H1 (cell line): Measurements from ENCODE around the gene FBXW8. TPM values are rescaled to one million over a fixed set of nuclear protein-coding genes. Genes with fewer than 3 reads are reported as not detected.

Experiments used
- CTCF ChIA-PET: fragments of 300-600 bp; sonication (Branson Sonifier 250); formaldehyde crosslinking; loops from one replicate; lab custom pipeline; 2021; ENCODE audit not compliant: partially characterized antibody; lab: Charles Lee
- POLR2A ChIA-PET: fragments of 300-600 bp; sonication (Branson Sonifier 250); formaldehyde crosslinking; loops from one replicate; lab custom pipeline; 2021; ENCODE audit warnings: inconsistent platforms; ENCODE audit not compliant: partially characterized antibody; lab: Charles Lee
- DNase-seq, 2 experiments: peaks; one replicate each; pipeline versions ENCODE4 v3.0.0 to v3.0.0-alpha.2; 2010 to 2022; ENCODE audit warnings: low spot score in 2 of 2, low read depth in 1 of 2, mixed read lengths in 1 of 2
- FAIRE-seq: peaks from 2 replicates; lab custom pipeline; 2011; peaks lifted over from hg19 to GRCh38; lab: Jason Lieb, UNC
- H2AFZ ChIP-seq: 2 replicates; pipeline ENCODE4 v1.8.1; 2012; ENCODE audit warnings: low read length, inconsistent platforms
- H2AK5ac ChIP-seq: 2 replicates; pipeline ENCODE4 v1.6.1; 2013; ENCODE audit warnings: low read depth, low read length
- H2BK120ac ChIP-seq: replicated peaks from 2 replicates; pipeline ENCODE3; 2013; ENCODE audit warnings: low read depth, low read length, inconsistent platforms
- H2BK12ac ChIP-seq: 2 replicates; pipeline ENCODE4 v1.6.1; 2013; ENCODE audit warnings: low read depth, low read length
- H2BK15ac ChIP-seq: 2 replicates; pipeline ENCODE4 v1.6.1; 2013; ENCODE audit warnings: low read length
- H2BK20ac ChIP-seq: 2 replicates; pipeline ENCODE4 v1.6.1; 2013; ENCODE audit warnings: low read length
- H2BK5ac ChIP-seq: 2 replicates; pipeline ENCODE4 v1.6.1; 2013; ENCODE audit warnings: low read depth, low read length
- H3K14ac ChIP-seq: 2 replicates; pipeline ENCODE4 v1.6.1; 2013; ENCODE audit warnings: inconsistent platforms; ENCODE audit not compliant: insufficient read length
- H3K18ac ChIP-seq: 2 replicates; pipeline ENCODE4 v1.6.1; 2013; ENCODE audit warnings: low read length; ENCODE audit errors: extremely low read depth
- H3K23ac ChIP-seq: 2 replicates; pipeline ENCODE4 v1.6.1; 2013; ENCODE audit warnings: inconsistent platforms; ENCODE audit not compliant: insufficient read length
- H3K23me2 ChIP-seq: 2 replicates; pipeline ENCODE4 v1.6.1; 2013; ENCODE audit warnings: low read depth, low read length
- H3K27ac ChIP-seq: 2 replicates; pipeline ENCODE4 v1.6.1; 2011; ENCODE audit warnings: low read depth, low read length, inconsistent platforms
- H3K27me3 ChIP-seq, 4 experiments: replicated peaks in 1 of 4; 1 replicate in 1 of 4; 2 replicates in 3 of 4; pipeline versions ENCODE4 v1.6.1 to v1.8.1; 2011 to 2013; ENCODE audit warnings: low read length in 3 of 4, mild to moderate bottlenecking in 3 of 4, inconsistent platforms in 2 of 4, mixed read lengths in 2 of 4, moderate library complexity in 1 of 4; ENCODE audit not compliant: control insufficient read depth in 3 of 4, insufficient read depth in 3 of 4; ENCODE audit errors: extremely low read depth in 1 of 4
- H3K36me3 ChIP-seq, 4 experiments: 2 replicates each; pipeline versions ENCODE4 v1.6.1 to v1.8.1; 2011 to 2013; ENCODE audit warnings: mild to moderate bottlenecking in 4 of 4, low read length in 3 of 4, moderate library complexity in 2 of 4, control low read depth in 1 of 4, inconsistent platforms in 1 of 4; ENCODE audit not compliant: insufficient read depth in 4 of 4, control insufficient read depth in 2 of 4
- H3K4ac ChIP-seq: replicated peaks from 2 replicates; pipeline ENCODE3; 2013; ENCODE audit warnings: low read length, low read depth, mixed read lengths, inconsistent platforms; ENCODE audit not compliant: insufficient read length
- H3K4me1 ChIP-seq, 4 experiments: replicated peaks in 1 of 4; 1 replicate in 1 of 4; 2 replicates in 3 of 4; pipeline versions ENCODE4 v1.6.1 to v1.8.1; 2011 to 2013; ENCODE audit warnings: low read length in 3 of 4, inconsistent platforms in 2 of 4, mixed read lengths in 1 of 4; ENCODE audit not compliant: insufficient read depth in 4 of 4, control insufficient read depth in 3 of 4
- H3K4me2 ChIP-seq, 2 experiments: 2 replicates each; pipeline versions ENCODE4 v1.6.1 to v1.8.1; 2011 to 2013; ENCODE audit warnings: low read depth in 2 of 2, low read length in 2 of 2, control low read depth in 1 of 2, inconsistent platforms in 1 of 2, mild to moderate bottlenecking in 1 of 2; ENCODE audit not compliant: insufficient read depth in 1 of 2
- H3K4me3 ChIP-seq, 4 experiments: fragments of 200-600, 300-600 bp in 1 of 4; sonication (generic), shearing (Covaris generic), sonication (Bioruptor Twin) in 1 of 4; 2 replicates each; pipeline versions ENCODE4 v1.5.1 to v1.8.1; 2011 to 2016; ENCODE audit warnings: low read length in 4 of 4, low read depth in 3 of 4, control low read depth in 2 of 4, inconsistent platforms in 2 of 4, mild to moderate bottlenecking in 2 of 4, mixed read lengths in 1 of 4, moderate library complexity in 1 of 4; ENCODE audit not compliant: insufficient read depth in 2 of 4; ENCODE audit errors: extremely low read depth in 1 of 4
- H3K56ac ChIP-seq: replicated peaks from 2 replicates; pipeline ENCODE3; 2013; ENCODE audit warnings: low read depth, mild to moderate bottlenecking, mixed read lengths, low read length, inconsistent platforms; ENCODE audit not compliant: insufficient read length
- H3K79me1 ChIP-seq: 2 replicates; pipeline ENCODE4 v1.6.1; 2013; ENCODE audit warnings: low read depth, low read length, control low read depth
- H3K79me2 ChIP-seq, 2 experiments: 2 replicates each; pipeline versions ENCODE4 v1.6.1 to v1.8.1; 2012 to 2013; ENCODE audit warnings: low read length in 2 of 2, mild to moderate bottlenecking in 2 of 2, inconsistent platforms in 1 of 2; ENCODE audit not compliant: insufficient read depth in 2 of 2, control insufficient read depth in 1 of 2
- H3K9ac ChIP-seq, 4 experiments: replicated peaks in 1 of 4; 1 replicate in 1 of 4; 2 replicates in 3 of 4; pipeline versions ENCODE4 v1.6.1 to v1.8.1; 2011 to 2013; ENCODE audit warnings: low read depth in 3 of 4, low read length in 3 of 4, control low read depth in 2 of 4, mild to moderate bottlenecking in 2 of 4, moderate library complexity in 2 of 4, inconsistent platforms in 1 of 4; ENCODE audit errors: extremely low read depth in 1 of 4
- H3K9me3 ChIP-seq, 2 experiments: 2 replicates each; pipeline versions ENCODE4 v1.6.1 to v1.8.1; 2012 to 2013; ENCODE audit warnings: mild to moderate bottlenecking in 2 of 2, moderate library complexity in 2 of 2, control low read depth in 1 of 2, inconsistent platforms in 1 of 2, low read depth in 1 of 2, low read length in 1 of 2, mixed read lengths in 1 of 2; ENCODE audit not compliant: insufficient read depth in 2 of 2
- H4K20me1 ChIP-seq, 2 experiments: replicated peaks in 1 of 2; 2 replicates each; pipeline versions ENCODE3 to v1.8.1; 2011 to 2013; ENCODE audit warnings: inconsistent platforms in 2 of 2, low read length in 2 of 2, mild to moderate bottlenecking in 1 of 2; ENCODE audit not compliant: insufficient read depth in 2 of 2, control insufficient read depth in 1 of 2
- H4K5ac ChIP-seq: 2 replicates; pipeline ENCODE4 v1.6.1; 2013; ENCODE audit warnings: low read length, low read depth, mixed read lengths, inconsistent platforms; ENCODE audit not compliant: insufficient read length
- H4K8ac ChIP-seq: 2 replicates; pipeline ENCODE4 v1.8.0; 2013; ENCODE audit warnings: mild to moderate bottlenecking, moderate library complexity, low read length, inconsistent platforms; ENCODE audit not compliant: insufficient read depth; ENCODE audit errors: extremely low read depth
- H4K91ac ChIP-seq: replicated peaks from 2 replicates; pipeline ENCODE3; 2013; ENCODE audit warnings: low read length, mixed read lengths, inconsistent platforms; ENCODE audit not compliant: insufficient read length
- BACH1 ChIP-seq: IDR thresholded peaks from 2 replicates; pipeline ENCODE4 v1.6.1; 2012; ENCODE audit warnings: low read length, improper control_type of control experiment
- BRCA1 ChIP-seq: IDR thresholded peaks from 2 replicates; pipeline ENCODE4 v1.6.1; 2012; ENCODE audit warnings: low read depth, low read length, improper control_type of control experiment
- GABPA ChIP-seq: IDR thresholded peaks from 2 replicates; pipeline ENCODE4 v1.6.1; 2011; ENCODE audit warnings: mild to moderate bottlenecking, low read length, moderate library complexity, borderline replicate concordance; ENCODE audit not compliant: insufficient read depth
- GTF2F1 ChIP-seq: IDR thresholded peaks from 2 replicates; pipeline ENCODE4 v1.6.1; 2012; ENCODE audit warnings: low read depth, low read length, improper control_type of control experiment, borderline replicate concordance
- HDAC2 ChIP-seq, 2 experiments: fragments of 300-600 bp in 1 of 2; sonication (generic) in 1 of 2; IDR thresholded peaks; 2 replicates each; pipeline ENCODE4 v1.6.1; 2011 to 2012; ENCODE audit warnings: low read depth in 2 of 2, low read length in 2 of 2, mild to moderate bottlenecking in 2 of 2, moderate library complexity in 2 of 2, borderline replicate concordance in 1 of 2, inconsistent platforms in 1 of 2
- KDM5A ChIP-seq: fragments of 200-600 bp; IDR thresholded peaks from 2 replicates; pipeline ENCODE4 v1.7.1; 2012; ENCODE audit warnings: mild to moderate bottlenecking, low read length, inconsistent platforms, mixed read lengths
- MAX ChIP-seq: IDR thresholded peaks from 2 replicates; pipeline ENCODE4 v1.6.1; 2012; ENCODE audit warnings: inconsistent platforms
- RAD21 ChIP-seq, 2 experiments: IDR thresholded peaks in 1 of 2; conservative IDR thresholded peaks in 1 of 2; 2 replicates each; pipeline ENCODE4 v1.6.1; 2011; ENCODE audit warnings: low read depth in 2 of 2, low read length in 2 of 2, improper control_type of control experiment in 1 of 2, inconsistent platforms in 1 of 2, mild to moderate bottlenecking in 1 of 2, moderate library complexity in 1 of 2
- SAP30 ChIP-seq: fragments of 300-600 bp; sonication (generic); IDR thresholded peaks from 2 replicates; pipeline ENCODE4 v1.7.1; 2012; ENCODE audit warnings: low read length, moderate library complexity, mild to moderate bottlenecking, inconsistent platforms; ENCODE audit not compliant: insufficient read depth, insufficient replicate concordance
- SRF ChIP-seq: IDR thresholded peaks from 2 replicates; pipeline ENCODE4 v1.6.1; 2011; ENCODE audit warnings: mild to moderate bottlenecking, low read depth, low read length, moderate library complexity
- TAF1 ChIP-seq: IDR thresholded peaks from 2 replicates; pipeline ENCODE4 v1.6.1; 2011; ENCODE audit warnings: mild to moderate bottlenecking, low read depth, low read length
- TAF7 ChIP-seq: optimal IDR thresholded peaks from 2 replicates; pipeline ENCODE3; 2011; ENCODE audit warnings: low read depth, mild to moderate bottlenecking, inconsistent platforms, low read length, moderate library complexity, borderline replicate concordance
- TCF12 ChIP-seq: IDR thresholded peaks from 2 replicates; pipeline ENCODE4 v1.6.1; 2011; ENCODE audit warnings: low read depth, mild to moderate bottlenecking, low read length
- WGBS, 2 experiments: shearing (Covaris generic) in 1 of 2; methylation state at CpG; one replicate each; pipeline versions ENCODE4 v1.1.6 to v1.1.7; 2013 to 2015; ENCODE audit warnings: low lambda C conversion rate in 2 of 2, mixed read lengths in 2 of 2, inconsistent platforms in 1 of 2, low coverage in 1 of 2, missing lambda C conversion rate in 1 of 2; ENCODE audit not compliant: insufficient replicate concordance in 2 of 2, insufficient coverage in 1 of 2, insufficient read length in 1 of 2; ENCODE audit errors: extremely low coverage in 1 of 2, missing lambda C conversion rate in 1 of 2; 5-methylcytosine and 5-hydroxymethylcytosine counted together
- polyA plus RNA-seq, 7 experiments: library from polyadenylated mRNA; depleted of rRNA in 3 of 7; stranded (reverse) in 5 of 7; unstranded in 2 of 7; fragments of >200 nt in 5 of 7; fragments of 200-250 nt in 2 of 7; gene quantifications; 1 replicate in 5 of 7; 2 replicates in 1 of 7; 4 replicates in 1 of 7; pipeline versions ENCODE4 v1.2.1 to v1.2.3, GENCODE V29; 2011 to 2013; ENCODE audit warnings: missing spikeins in 2 of 7, mixed read lengths in 2 of 7
- total RNA-seq: library from RNA; stranded (reverse); fragmentation: NEBNext Ultra II Directional; extraction: Animal tissue kit (Norgen Biotek cat#: 25700); gene quantifications from 2 replicates; pipeline ENCODE4 v1.2.1, GENCODE V29; 2021

FBXW8 gene
- total and polyA plus RNA-seq, 2 of the 8 experiments (the other 6 are each of a cell fraction or from before 2014, with no cell fraction given): 15.8 to 16.0 TPM

GRCh38 chr12:117050060-117050459, 139.3 kb downstream of the FBXW8 start:
- Histone ChIP-seq H3K23ac (no peak overlapping the region), H3K4me2 (no peak overlapping the region), H3K18ac (no peak overlapping the region), H4K91ac (no peak overlapping the region), H3K23me2 (no peaks in the 10 kb centered on the region), H3K14ac (no peak overlapping the region), H3K27ac (no peak overlapping the region), H3K9me3 (no peaks in the 10 kb centered on the region), H2BK20ac (no peak overlapping the region), H2BK12ac (no peak overlapping the region), H4K5ac (no peak overlapping the region), H3K56ac (no peak overlapping the region), H3K9ac (no peak overlapping the region), H2AFZ (no peak overlapping the region), H3K79me2 (no peaks in the 10 kb centered on the region), H3K4me3 (no peak overlapping the region), H2BK15ac (no peak overlapping the region), H2BK5ac (no peak overlapping the region), H4K20me1 (no peaks in the 10 kb centered on the region), H2BK120ac (no peak overlapping the region), H4K8ac (no peak overlapping the region), H3K4me1 (peaks cover 5 to 44% (median 31%) of the 10 kb centered on the region in 4 experiments), H3K4ac (no peak overlapping the region), H3K27me3 (no peaks in the 10 kb centered on the region), H3K79me1 (no peaks in the 10 kb centered on the region), H3K36me3 (no peaks in the 10 kb centered on the region), H2AK5ac (no peak overlapping the region)
- WGBS, 2 experiments: 88% methylated on average over 5 of the region's 5 CpGs; no CpG with 5 or more reads in 1 of the 2 experiments
- DNase-seq (no peak), FAIRE-seq (no peak)
- CTCF ChIA-PET: interaction anchor here (0.6 to 2.3 kb wide), 4 partner anchors 13 to 701 kb away, joined by 3 to 10 read pairs (median 4); no protein-coding TSS in a partner anchor
- POLR2A ChIA-PET: interaction anchor here (1.4 kb wide), 1 partner anchor 61 kb away, joined by 5 read pairs; no protein-coding TSS in a partner anchor
- no peak for TF ChIP-seq RAD21 (IDR thresholded peaks at IDR 0.05 in 1 of 2, conservative IDR thresholded peaks at IDR 0.05 in 1 of 2; ENCODE audit: low read depth in 2 of 2, low read length in 2 of 2)
- no peak for TF ChIP-seq TAF1
- TF ChIP-seq BACH1: no peak
- no peak for TF ChIP-seq TAF7
- no peak for TF ChIP-seq GTF2F1
- TF ChIP-seq GABPA: no peak
- no peak for TF ChIP-seq TCF12
- no peak for TF ChIP-seq BRCA1
- no peak for TF ChIP-seq KDM5A
- no peak for TF ChIP-seq SRF
- TF ChIP-seq HDAC2 (IDR thresholded peaks at IDR 0.05; ENCODE audit: borderline replicate concordance in 1 of 2, low read depth in 2 of 2, low read length in 2 of 2): no peak
- no peak for TF ChIP-seq MAX
- no peak for TF ChIP-seq SAP30
